Testis (tissue), 3 donors: Measurements from ENCODE around the gene FAM131A. TPM values are rescaled to one million over a fixed set of nuclear protein-coding genes. Genes with fewer than 3 reads are reported as not detected.

ENCODE experiments used
- DNase-seq: peaks from one replicate; pipeline ENCODE4 v3.0.0-alpha.2; 2019
- H3K27ac ChIP-seq, 2 donors: fragments of 200-600 bp; sonication (generic); one replicate each; pipeline ENCODE4 v1.5.1; 2019
- H3K27me3 ChIP-seq: fragments of 200-600 bp; sonication (generic); one replicate; pipeline ENCODE4 v1.5.1; 2019
- H3K36me3 ChIP-seq: fragments of 200-600 bp; sonication (generic); one replicate; pipeline ENCODE4 v1.5.1; 2017; ENCODE audit warnings: low read depth; ENCODE audit errors: missing control alignments
- H3K4me1 ChIP-seq: fragments of 200-600 bp; sonication (generic); one replicate; pipeline ENCODE4 v1.5.1; 2019
- H3K4me3 ChIP-seq, 2 donors: fragments of 200-600 bp; sonication (generic); one replicate each; pipeline ENCODE4 v1.5.1; 2017 to 2019
- H3K9me3 ChIP-seq: fragments of 200-600 bp; sonication (generic); one replicate; pipeline ENCODE4 v1.5.1; 2017
- POLR2A ChIP-seq: fragments of 450-650 bp; IDR thresholded peaks from one replicate; pipeline ENCODE4 v1.6.1; 2017; ENCODE audit warnings: antibody characterized with exemption, mild to moderate bottlenecking, moderate library complexity
- WGBS, 2 donors: methylation state at CpG; one replicate each; pipeline ENCODE4 v1.1.5; 2018; 5-methylcytosine and 5-hydroxymethylcytosine counted together
- intact Hi-C: fragments of 100-400 bp; cut with DNase I; formaldehyde crosslinking; loops from one replicate; pipeline ENCODE4 v1.15.1; 2023; ENCODE audit warnings: low total_unique reads
- polyA plus RNA-seq: library from polyadenylated mRNA; stranded (reverse); fragments of 350-450 nt; fragmentation: Illumina TruSeq; extraction: RNeasy Lipid Tissue Mini Kit (QIAGEN cat#74804); gene quantifications from one replicate; pipeline ENCODE4 v1.2.3, GENCODE V29; 2014; ENCODE audit warnings: low read depth, low replicate concordance; ENCODE audit not compliant: insufficient read depth
- total RNA-seq, 2 donors: library from RNA; depleted of rRNA; stranded (reverse); fragments of >200 nt; gene quantifications; one replicate each; pipeline ENCODE4 v1.2.3, GENCODE V29; 2016
- TF ChIP-seq, protein P1 (sequence below), 3 experiments: fragments of 450-650 bp in 2 of 3; fragments of 200-600 bp in 1 of 3; sonication (generic) in 1 of 3; IDR thresholded peaks; one replicate each; pipeline ENCODE4 v1.5.1; 2016 to 2019; ENCODE audit warnings: antibody characterized with exemption in 3 of 3, mild to moderate bottlenecking in 2 of 3, moderate library complexity in 1 of 3

FAM131A gene
- total and polyA plus RNA-seq, 3 donors from 2014 or later, result 28.1 to 77.2 (median 75.9) TPM

DNA sequence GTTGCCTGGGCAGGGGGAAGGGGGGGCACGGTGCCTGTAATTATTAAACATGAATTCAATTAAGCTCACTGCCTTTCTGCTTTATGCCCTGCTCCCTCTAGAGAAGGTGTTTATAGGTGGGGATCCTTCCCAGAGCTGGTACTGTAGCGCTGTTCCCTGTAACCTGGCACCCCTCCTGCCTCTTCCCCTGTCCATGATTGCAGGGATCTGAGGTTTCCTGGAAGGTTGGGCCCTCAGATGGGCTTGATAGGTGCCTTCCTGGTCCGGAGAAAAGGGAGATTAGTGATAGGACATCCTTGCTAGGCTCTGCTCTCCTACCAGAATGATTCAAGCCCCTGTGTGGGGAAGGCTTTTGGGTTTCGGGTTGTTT lies 2.1 kb upstream of the FAM131A start:
- Histone ChIP-seq H3K4me3 (peak overlapping the region; percentile 77 to 95), H3K27me3 (no peaks in the 10 kb centered on the region), H3K4me1 (peaks cover 31% of the 10 kb centered on the region), H3K9me3 (no peaks in the 10 kb centered on the region), H3K36me3 (no peaks in the 10 kb centered on the region), H3K27ac (peak overlapping the region; percentile 96 to 98)
- no peak for DNase-seq
- no peak for TF ChIP-seq POLR2A
- TF ChIP-seq, protein P1, sequence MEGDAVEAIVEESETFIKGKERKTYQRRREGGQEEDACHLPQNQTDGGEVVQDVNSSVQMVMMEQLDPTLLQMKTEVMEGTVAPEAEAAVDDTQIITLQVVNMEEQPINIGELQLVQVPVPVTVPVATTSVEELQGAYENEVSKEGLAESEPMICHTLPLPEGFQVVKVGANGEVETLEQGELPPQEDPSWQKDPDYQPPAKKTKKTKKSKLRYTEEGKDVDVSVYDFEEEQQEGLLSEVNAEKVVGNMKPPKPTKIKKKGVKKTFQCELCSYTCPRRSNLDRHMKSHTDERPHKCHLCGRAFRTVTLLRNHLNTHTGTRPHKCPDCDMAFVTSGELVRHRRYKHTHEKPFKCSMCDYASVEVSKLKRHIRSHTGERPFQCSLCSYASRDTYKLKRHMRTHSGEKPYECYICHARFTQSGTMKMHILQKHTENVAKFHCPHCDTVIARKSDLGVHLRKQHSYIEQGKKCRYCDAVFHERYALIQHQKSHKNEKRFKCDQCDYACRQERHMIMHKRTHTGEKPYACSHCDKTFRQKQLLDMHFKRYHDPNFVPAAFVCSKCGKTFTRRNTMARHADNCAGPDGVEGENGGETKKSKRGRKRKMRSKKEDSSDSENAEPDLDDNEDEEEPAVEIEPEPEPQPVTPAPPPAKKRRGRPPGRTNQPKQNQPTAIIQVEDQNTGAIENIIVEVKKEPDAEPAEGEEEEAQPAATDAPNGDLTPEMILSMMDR (IDR thresholded peaks at IDR 0.05), result no peak
- intact Hi-C loops, result no loop called here
- 32 to 40% methylated on average over 3 to 4 of the region's 4 CpGs for WGBS, 2 donors

- TF ChIP-seq POLR2A, result peak; percentile 86
- TF ChIP-seq, protein P1 (IDR thresholded peaks at IDR 0.05), result no peak
- peak; percentile 94 for DNase-seq
- Histone ChIP-seq H3K9me3 (no peaks in the 10 kb centered on the region), H3K4me3 (peak overlapping the region; percentile 77 to 95), H3K27ac (peak overlapping the region; percentile 96 to 98), H3K27me3 (no peaks in the 10 kb centered on the region), H3K36me3 (no peaks in the 10 kb centered on the region), H3K4me1 (peaks cover 31% of the 10 kb centered on the region)
- WGBS, 2 donors, result 0% methylated on average over 6 to 66 of the region's 77 CpGs
- intact Hi-C loops, result no loop called here
These were observed 1.5 kb upstream of the FAM131A start for GRCh38 chr3:184335661-184336546.

DNA sequence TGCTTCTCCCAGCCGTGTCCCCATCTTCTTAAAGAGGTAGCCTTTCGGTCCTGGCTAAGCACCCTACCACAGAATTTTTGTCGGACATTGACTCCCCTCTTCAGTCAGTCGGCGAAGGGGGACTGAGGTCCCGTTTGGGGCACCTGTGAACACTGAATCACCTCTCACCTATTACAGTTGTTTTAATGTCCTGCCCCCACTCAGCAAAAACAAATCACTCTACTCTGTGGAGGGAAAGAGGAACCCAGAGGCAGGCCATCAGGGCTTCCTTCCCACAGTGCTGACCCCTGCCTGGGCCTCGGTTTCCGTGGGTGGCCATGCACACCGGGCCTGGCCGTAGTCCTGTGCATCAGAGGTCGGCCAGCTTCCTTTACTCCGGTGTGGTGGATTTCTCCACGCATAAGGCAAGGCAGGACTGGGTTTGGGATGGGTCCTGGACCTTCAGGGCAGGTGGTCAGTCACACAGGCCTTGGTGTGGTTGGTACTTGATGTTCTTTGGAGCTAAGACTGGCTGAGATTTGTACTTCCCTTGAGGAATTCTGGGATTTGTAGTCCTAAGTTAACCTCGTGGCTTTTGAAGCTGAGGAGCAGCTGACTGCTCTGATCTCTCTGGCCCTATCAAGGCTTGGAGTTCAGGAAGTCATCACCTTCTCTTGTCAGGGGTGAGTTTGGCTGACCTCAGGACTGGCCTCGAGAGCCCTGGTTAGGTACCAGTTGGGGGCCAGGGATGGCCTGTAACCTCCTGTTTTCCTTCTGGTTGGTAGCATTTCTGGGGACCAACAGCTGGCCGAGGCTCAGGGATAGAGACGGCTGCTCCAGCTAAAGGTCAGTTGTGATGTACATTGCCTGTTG lies 627 bp upstream of the FAM131A start:
- no peaks in the 10 kb centered on the region for H3K36me3 ChIP-seq
- TF ChIP-seq, protein P1 (IDR thresholded peaks at IDR 0.05), result no peak
- TF ChIP-seq POLR2A, result no peak
- peaks cover 31% of the 10 kb centered on the region for H3K4me1 ChIP-seq
- peak; percentile 65 for DNase-seq
- H3K4me3 ChIP-seq, result peak overlapping the region; percentile 77 to 95
- peak overlapping the region; percentile 96 to 98 for H3K27ac ChIP-seq
- H3K27me3 ChIP-seq, result no peaks in the 10 kb centered on the region
- 13 to 14% methylated on average over 9 to 17 of the region's 17 CpGs for WGBS, 2 donors
- intact Hi-C loops, result no loop called here
- H3K9me3 ChIP-seq, result no peaks in the 10 kb centered on the region

DNA sequence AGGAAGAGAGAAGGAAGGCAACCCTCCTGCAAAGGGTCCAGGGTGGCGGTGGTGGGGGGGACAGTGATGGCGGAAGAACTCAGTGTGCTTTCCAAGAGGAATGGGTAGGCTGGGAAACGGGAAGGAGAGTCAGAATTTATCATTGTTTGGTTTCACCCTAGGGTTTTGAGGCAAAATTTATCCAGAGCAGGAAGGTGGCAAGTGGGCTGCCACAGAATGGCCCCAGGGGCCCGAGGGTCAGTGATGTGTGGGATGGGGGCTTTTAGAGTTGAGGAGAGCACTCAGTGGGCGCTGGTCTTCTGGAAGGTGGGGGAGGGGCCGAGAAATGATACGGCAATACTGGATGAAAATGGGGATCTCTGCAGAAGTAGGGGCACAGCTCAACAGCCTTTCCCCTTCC lies 581 bp downstream of the FAM131A start:
- TF ChIP-seq, protein P1 (IDR thresholded peaks at IDR 0.05), result no peak
- no peak for TF ChIP-seq POLR2A
- Histone ChIP-seq H3K4me1 (peaks cover 32% of the 10 kb centered on the region), H3K27ac (peak overlapping the region; percentile 96 to 98), H3K9me3 (no peaks in the 10 kb centered on the region), H3K4me3 (peak overlapping the region; percentile 16 to 47), H3K36me3 (no peaks in the 10 kb centered on the region), H3K27me3 (no peaks in the 10 kb centered on the region)
- DNase-seq, result no peak
- 35 to 48% methylated on average over 7 of the region's 7 CpGs for WGBS, 2 donors
- intact Hi-C loops, result no loop called here
